WTC11 (cell line): ENCODE measurements around the gene SENP1. TPM values are rescaled to one million over a fixed set of nuclear protein-coding genes. Genes with fewer than 3 reads are reported as not detected.

Experiments used
- ATAC-seq: fragments of 200-7000 bp; cut with Tn5 transposase; 2 replicates; pipeline ENCODE4 v1.10.0; 2021; ENCODE audit warnings: mild to moderate bottlenecking, moderate library complexity
- CTCF ChIA-PET: fragments of 300-600 bp; sonication (Branson Sonifier 250); formaldehyde crosslinking; loops from one replicate; lab custom pipeline; 2021; ENCODE audit warnings: antibody characterized with exemption; lab: Charles Lee
- POLR2A ChIA-PET: fragments of 350-600 bp; sonication (Branson Sonifier 250); formaldehyde crosslinking; loops from one replicate; lab custom pipeline; 2021; ENCODE audit warnings: antibody characterized with exemption; lab: Charles Lee
- DNase-seq: peaks from one replicate; pipeline ENCODE4 v3.0.0; 2021; ENCODE audit warnings: low spot score
- H3K27ac Mint-ChIP-seq: 2 replicates; pipeline ENCODE4 v1.8.0; 2021; ENCODE audit warnings: mixed read lengths
- H3K27me3 Mint-ChIP-seq: 2 replicates; pipeline ENCODE4 v1.8.0; 2021; ENCODE audit warnings: low read depth, mild to moderate bottlenecking, moderate library complexity, mixed read lengths
- H3K36me3 Mint-ChIP-seq: 2 replicates; pipeline ENCODE4 v1.8.0; 2021; ENCODE audit warnings: mixed read lengths
- H3K4me1 Mint-ChIP-seq: 2 replicates; pipeline ENCODE4 v1.8.0; 2022; ENCODE audit warnings: mixed read lengths
- H3K4me3 Mint-ChIP-seq: 2 replicates; pipeline ENCODE4 v1.8.0; 2021; ENCODE audit warnings: mild to moderate bottlenecking, moderate library complexity, mixed read lengths
- H3K9me3 Mint-ChIP-seq: 2 replicates; pipeline ENCODE4 v1.8.0; 2021; ENCODE audit warnings: mixed read lengths
- AR ChIP-seq: fragments of 250-450 bp; sonication (Bioruptor Pico); IDR thresholded peaks from 2 replicates; pipeline ENCODE4 v1.9.0; 2021; ENCODE audit warnings: mild to moderate bottlenecking
- CREM ChIP-seq: sonication (generic); formaldehyde crosslinking; IDR thresholded peaks from 2 replicates; pipeline ENCODE4 v1.8.1; 2022; ENCODE audit warnings: mild to moderate bottlenecking, missing genetic modification reagents, moderate library complexity
- ELF4 ChIP-seq: sonication (generic); formaldehyde crosslinking; IDR thresholded peaks from 2 replicates; pipeline ENCODE4 v1.8.1; 2022; ENCODE audit warnings: low read depth, mild to moderate bottlenecking, moderate library complexity, missing genetic modification reagents
- EMX1 ChIP-seq: fragments of 250-450 bp; sonication (Bioruptor Pico); IDR thresholded peaks from 2 replicates; pipeline ENCODE4 v1.8.0; 2021; ENCODE audit warnings: mild to moderate bottlenecking
- ESRRA ChIP-seq: sonication (generic); formaldehyde crosslinking; IDR thresholded peaks from 2 replicates; pipeline ENCODE4 v1.8.1; 2022; ENCODE audit warnings: mild to moderate bottlenecking, missing genetic modification reagents, borderline replicate concordance
- FOXK1 ChIP-seq: sonication (generic); formaldehyde crosslinking; IDR thresholded peaks from 2 replicates; pipeline ENCODE4 v1.8.0; 2022; ENCODE audit warnings: mild to moderate bottlenecking, moderate library complexity, missing genetic modification reagents
- JUN ChIP-seq: sonication (generic); formaldehyde crosslinking; IDR thresholded peaks from 2 replicates; pipeline ENCODE4 v1.8.0; 2023; ENCODE audit warnings: mild to moderate bottlenecking, missing genetic modification reagents
- KAT7 ChIP-seq: sonication (generic); formaldehyde crosslinking; IDR thresholded peaks from 2 replicates; pipeline ENCODE4 v1.8.1; 2023; ENCODE audit warnings: missing genetic modification reagents, mild to moderate bottlenecking, borderline replicate concordance
- MAX ChIP-seq: sonication (generic); formaldehyde crosslinking; IDR thresholded peaks from 2 replicates; pipeline ENCODE4 v1.8.0; 2022; ENCODE audit warnings: mild to moderate bottlenecking, missing genetic modification reagents
- MYBL2 ChIP-seq: sonication (generic); formaldehyde crosslinking; IDR thresholded peaks from 2 replicates; pipeline ENCODE4 v1.8.1; 2023; ENCODE audit warnings: mild to moderate bottlenecking, moderate library complexity, missing genetic modification reagents
- NFYB ChIP-seq: sonication (generic); formaldehyde crosslinking; conservative IDR thresholded peaks from 2 replicates; pipeline ENCODE4 v1.8.0; 2022; ENCODE audit warnings: low read depth, missing genetic modification reagents
- RELA ChIP-seq: sonication (generic); formaldehyde crosslinking; IDR thresholded peaks from 2 replicates; pipeline ENCODE4 v1.8.1; 2022; ENCODE audit warnings: missing genetic modification reagents, mild to moderate bottlenecking, borderline replicate concordance
- TEAD4 ChIP-seq: sonication (generic); formaldehyde crosslinking; IDR thresholded peaks from 2 replicates; pipeline ENCODE4 v1.8.0; 2022; ENCODE audit warnings: mild to moderate bottlenecking, missing genetic modification reagents
- USF1 ChIP-seq: sonication (generic); formaldehyde crosslinking; IDR thresholded peaks from 2 replicates; pipeline ENCODE4 v1.8.0; 2022; ENCODE audit warnings: mild to moderate bottlenecking, missing genetic modification reagents
- ZBTB43 ChIP-seq: sonication (generic); formaldehyde crosslinking; IDR thresholded peaks from 2 replicates; pipeline ENCODE4 v1.8.1; 2023; ENCODE audit warnings: mild to moderate bottlenecking, missing genetic modification reagents
- ZMAT4 ChIP-seq: fragments of 250-450 bp; sonication (Bioruptor Pico); IDR thresholded peaks from 2 replicates; pipeline ENCODE4 v1.9.0; 2021; ENCODE audit warnings: mild to moderate bottlenecking
- ZNF232 ChIP-seq: sonication (generic); formaldehyde crosslinking; IDR thresholded peaks from 2 replicates; pipeline ENCODE4 v1.8.0; 2022; ENCODE audit warnings: mild to moderate bottlenecking, missing genetic modification reagents
- total RNA-seq: library from RNA; stranded (reverse); gene quantifications from 3 replicates; pipeline ENCODE4 v1.2.3, GENCODE V29; 2021
- TF ChIP-seq, protein P1 (sequence below): sonication (generic); formaldehyde crosslinking; IDR thresholded peaks from 2 replicates; pipeline ENCODE4 v1.8.0; 2022; ENCODE audit warnings: mild to moderate bottlenecking, missing genetic modification reagents
- TF ChIP-seq, protein P2 (sequence below): sonication (generic); formaldehyde crosslinking; IDR thresholded peaks from 2 replicates; pipeline ENCODE4 v1.8.0; 2023; ENCODE audit warnings: missing genetic modification reagents
- TF ChIP-seq, protein P3 (sequence below): sonication (generic); formaldehyde crosslinking; IDR thresholded peaks from 2 replicates; pipeline ENCODE4 v1.8.1; 2022; ENCODE audit warnings: mild to moderate bottlenecking, moderate library complexity, missing genetic modification reagents

Gene SENP1
- total RNA-seq, 1 experiment from 2014 or later: 20.4 TPM

DNA sequence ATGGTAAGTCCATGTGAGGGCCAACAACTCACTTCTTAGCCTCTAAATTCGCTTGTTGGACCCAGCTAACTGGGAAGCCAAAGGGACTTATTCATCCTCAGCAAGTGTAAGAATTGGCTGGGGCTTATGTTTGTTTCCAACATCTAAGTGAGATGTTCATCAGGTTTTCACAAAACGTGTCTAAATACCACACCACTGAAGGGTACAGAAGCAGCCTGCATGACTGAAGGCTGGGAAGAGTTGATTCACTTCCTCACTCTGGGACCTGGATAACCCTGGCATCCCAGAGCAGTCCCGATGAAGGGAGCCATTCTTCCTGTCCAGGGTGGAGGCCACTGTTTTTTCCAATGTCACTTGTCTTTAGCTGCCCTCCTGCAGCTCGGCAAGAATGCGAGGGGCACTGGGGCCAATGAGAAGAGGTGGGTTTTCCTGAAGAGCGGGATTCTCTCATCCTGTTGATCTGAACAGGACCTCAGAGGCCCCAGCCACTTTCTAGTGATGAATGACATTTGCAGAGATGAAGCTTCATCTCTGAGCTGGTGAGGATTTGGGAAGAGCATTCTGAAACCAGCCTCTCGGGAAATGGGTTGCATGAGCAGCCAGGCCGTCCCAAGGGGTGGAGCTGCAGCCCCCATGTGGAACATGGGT is 89.4 kb downstream of the SENP1 start:
- TF ChIP-seq USF1 (CRISPR knock-in tag) (no peak), ZBTB43 (CRISPR knock-in tag) (no peak), ESRRA (no peak), TEAD4 (CRISPR knock-in tag) (no peak), JUN (no peak), NFYB (CRISPR knock-in tag) (no peak), KAT7 (no peak)
- TF ChIP-seq, protein P1, sequence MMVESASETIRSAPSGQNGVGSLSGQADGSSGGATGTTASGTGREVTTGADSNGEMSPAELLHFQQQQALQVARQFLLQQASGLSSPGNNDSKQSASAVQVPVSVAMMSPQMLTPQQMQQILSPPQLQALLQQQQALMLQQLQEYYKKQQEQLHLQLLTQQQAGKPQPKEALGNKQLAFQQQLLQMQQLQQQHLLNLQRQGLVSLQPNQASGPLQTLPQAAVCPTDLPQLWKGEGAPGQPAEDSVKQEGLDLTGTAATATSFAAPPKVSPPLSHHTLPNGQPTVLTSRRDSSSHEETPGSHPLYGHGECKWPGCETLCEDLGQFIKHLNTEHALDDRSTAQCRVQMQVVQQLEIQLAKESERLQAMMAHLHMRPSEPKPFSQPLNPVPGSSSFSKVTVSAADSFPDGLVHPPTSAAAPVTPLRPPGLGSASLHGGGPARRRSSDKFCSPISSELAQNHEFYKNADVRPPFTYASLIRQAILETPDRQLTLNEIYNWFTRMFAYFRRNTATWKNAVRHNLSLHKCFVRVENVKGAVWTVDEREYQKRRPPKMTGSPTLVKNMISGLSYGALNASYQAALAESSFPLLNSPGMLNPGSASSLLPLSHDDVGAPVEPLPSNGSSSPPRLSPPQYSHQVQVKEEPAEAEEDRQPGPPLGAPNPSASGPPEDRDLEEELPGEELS: no peak
- H3K27me3 Mint-ChIP-seq: peaks cover 100% of the 10 kb centered on the region
- ChIA-PET CTCF (interaction anchor here (1.0 kb wide), 2 partner anchors 11 to 53 kb away, joined by 4 read pairs; partner anchors contain the start of gene TMEM106C), POLR2A (no interaction called here)
- no peaks in the 10 kb centered on the region for H3K9me3 Mint-ChIP-seq
- no peaks in the 10 kb centered on the region for H3K36me3 Mint-ChIP-seq
- no peak overlapping the region for H3K4me3 Mint-ChIP-seq
- 0 out of 2 replicates have a peak, but pooled peaks cover under 1% of the 10 kb centered on the region for H3K4me1 Mint-ChIP-seq
- ATAC-seq (no peak), DNase-seq (no peak)
- no peak overlapping the region for H3K27ac Mint-ChIP-seq

- Mint-ChIP-seq H3K4me1 (no peaks in the 10 kb centered on the region), H3K36me3 (no peaks in the 10 kb centered on the region), H3K9me3 (no peaks in the 10 kb centered on the region), H3K27ac (no peak overlapping the region), H3K4me3 (no peak overlapping the region), H3K27me3 (peaks cover 100% of the 10 kb centered on the region)
- ATAC-seq (no peak), DNase-seq (no peak)
- TF ChIP-seq, protein P2, sequence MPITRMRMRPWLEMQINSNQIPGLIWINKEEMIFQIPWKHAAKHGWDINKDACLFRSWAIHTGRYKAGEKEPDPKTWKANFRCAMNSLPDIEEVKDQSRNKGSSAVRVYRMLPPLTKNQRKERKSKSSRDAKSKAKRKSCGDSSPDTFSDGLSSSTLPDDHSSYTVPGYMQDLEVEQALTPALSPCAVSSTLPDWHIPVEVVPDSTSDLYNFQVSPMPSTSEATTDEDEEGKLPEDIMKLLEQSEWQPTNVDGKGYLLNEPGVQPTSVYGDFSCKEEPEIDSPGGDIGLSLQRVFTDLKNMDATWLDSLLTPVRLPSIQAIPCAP (CRISPR knock-in tag): no peak
- ChIA-PET POLR2A (no interaction called here), CTCF (interaction anchor here (1.0 kb wide), 1 partner anchor 11 kb away, joined by 4 read pairs; no protein-coding TSS in a partner anchor)
Measured at GRCh38 chr12:48015954-48016353, 89.9 kb downstream of the SENP1 start.

- no peak for ATAC-seq
- no peaks in the 10 kb centered on the region for H3K36me3 Mint-ChIP-seq
- no peak for DNase-seq
- peaks cover 100% of the 10 kb centered on the region for H3K27me3 Mint-ChIP-seq
- H3K9me3 Mint-ChIP-seq: no peaks in the 10 kb centered on the region
- H3K4me3 Mint-ChIP-seq: no peak overlapping the region
- H3K4me1 Mint-ChIP-seq: no peaks in the 10 kb centered on the region
- CTCF ChIA-PET: no interaction called here
- POLR2A ChIA-PET: no interaction called here
- H3K27ac Mint-ChIP-seq: no peak overlapping the region
- TF ChIP-seq ZMAT4: no peak
- no peak for TF ChIP-seq ZNF232 (CRISPR knock-in tag)
- TF ChIP-seq MYBL2 (CRISPR knock-in tag): no peak
- TF ChIP-seq EMX1 (CRISPR knock-in tag): no peak
- no peak for TF ChIP-seq AR
- no peak for TF ChIP-seq RELA (CRISPR knock-in tag)
- TF ChIP-seq, protein P3, sequence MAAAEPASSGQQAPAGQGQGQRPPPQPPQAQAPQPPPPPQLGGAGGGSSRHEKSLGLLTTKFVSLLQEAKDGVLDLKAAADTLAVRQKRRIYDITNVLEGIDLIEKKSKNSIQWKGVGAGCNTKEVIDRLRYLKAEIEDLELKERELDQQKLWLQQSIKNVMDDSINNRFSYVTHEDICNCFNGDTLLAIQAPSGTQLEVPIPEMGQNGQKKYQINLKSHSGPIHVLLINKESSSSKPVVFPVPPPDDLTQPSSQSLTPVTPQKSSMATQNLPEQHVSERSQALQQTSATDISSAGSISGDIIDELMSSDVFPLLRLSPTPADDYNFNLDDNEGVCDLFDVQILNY (CRISPR knock-in tag): no peak
- TF ChIP-seq FOXK1 (CRISPR knock-in tag): no peak
- TF ChIP-seq, protein P1: no peak
- TF ChIP-seq ELF4 (CRISPR knock-in tag): no peak
- TF ChIP-seq MAX: no peak
- TF ChIP-seq CREM (CRISPR knock-in tag): no peak
Measured at GRCh38 chr12:48015129-48015528, 90.8 kb downstream of the SENP1 start.
